Raji (cell line): Measurements from ENCODE around the gene ERCC1.
A peak's percentile ranks its signal among the peaks of the same experiment; 100 is the strongest.

Experiments used
- POLR2A ChIP-seq: IDR thresholded peaks from 2 replicates; pipeline ENCODE4 v1.6.1; 2011; ENCODE audit warnings: low read depth, low read length, control low read depth; ENCODE audit not compliant: insufficient read depth

The ERCC1 gene

DNA sequence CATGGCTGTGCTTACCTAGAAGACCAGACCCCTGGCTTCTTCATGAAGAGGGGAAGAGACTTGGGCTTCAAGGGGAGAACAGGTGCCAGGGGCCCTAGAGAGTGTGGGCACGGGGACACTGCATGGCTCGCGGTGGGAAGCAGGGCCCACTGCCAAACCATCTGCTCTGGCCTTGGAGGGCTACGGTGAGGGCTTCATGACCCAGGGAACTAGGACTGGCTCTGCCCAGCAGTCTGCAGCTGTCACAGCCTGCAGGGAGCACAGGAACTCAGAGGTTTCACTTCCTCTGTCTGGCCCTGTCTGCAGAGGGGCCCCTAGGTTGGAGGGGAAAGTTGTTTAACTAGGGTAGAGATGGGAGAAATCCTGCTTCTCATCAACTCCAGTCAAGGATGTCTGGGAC is 4.3 kb downstream of the ERCC1 start:
- TF ChIP-seq POLR2A, result 0 out of 2 replicates have a peak, but pooled peaks have one; percentile 33

DNA sequence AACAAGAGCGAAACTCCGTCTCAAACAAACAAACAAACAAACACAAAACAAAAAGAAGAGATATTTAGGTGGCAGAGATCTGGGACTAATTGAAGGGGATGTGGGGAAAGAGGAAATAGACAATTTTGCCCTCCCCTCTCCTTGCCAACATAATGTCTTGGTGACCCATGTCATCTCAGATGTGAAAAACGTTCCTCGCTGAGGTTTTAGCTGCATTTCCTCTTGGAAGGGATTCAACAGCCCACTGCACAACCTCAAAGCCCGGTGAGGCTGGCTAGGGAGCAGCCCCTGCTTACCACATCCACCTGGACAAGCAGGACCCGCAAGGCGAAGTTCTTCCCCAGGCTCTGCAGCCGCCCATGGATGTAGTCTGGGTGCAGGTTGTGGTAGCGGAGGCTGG is 4.9 kb downstream of the ERCC1 start:
- TF ChIP-seq POLR2A, result no peak

DNA sequence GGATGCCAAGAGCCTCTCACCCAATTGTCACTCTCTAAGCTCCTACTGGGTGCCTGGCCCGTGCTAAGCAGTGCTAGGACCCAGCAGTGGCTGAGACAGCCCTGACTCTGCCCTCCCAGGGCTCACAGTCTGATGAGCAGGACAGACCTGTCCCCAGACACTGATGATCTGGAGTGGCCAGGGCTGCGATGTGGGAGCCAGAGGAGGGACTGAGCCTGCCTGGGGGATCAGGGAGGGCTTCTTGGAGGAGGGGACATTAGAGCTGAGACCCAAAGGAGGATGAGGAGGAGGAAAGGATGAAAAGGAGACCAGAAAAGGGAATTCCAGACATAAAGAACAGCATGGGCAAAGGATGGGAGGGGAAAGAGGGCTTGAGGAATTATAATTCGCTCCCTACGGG is 6.6 kb downstream of the ERCC1 start:
- TF ChIP-seq POLR2A, result no peak

DNA sequence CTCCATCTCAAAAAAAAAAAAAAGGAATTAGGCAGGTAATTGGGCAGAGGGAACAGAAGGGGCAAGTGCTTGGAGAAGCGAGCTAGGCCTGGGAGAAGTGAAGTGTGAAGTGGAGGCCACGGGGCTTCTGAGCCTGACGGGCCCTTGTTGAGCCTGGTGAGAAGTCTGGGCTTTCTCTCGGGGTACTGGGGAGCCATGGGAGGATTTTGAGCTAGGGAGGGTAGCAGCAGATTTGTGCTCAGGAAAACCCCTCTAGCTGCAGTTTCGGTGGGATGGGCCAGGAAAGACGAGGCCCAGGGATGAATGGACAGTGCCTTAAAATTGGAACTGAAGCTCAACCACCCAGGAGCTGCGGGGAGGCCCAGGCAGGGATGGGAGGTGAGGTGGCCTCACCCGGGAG is 9.2 kb downstream of the ERCC1 start:
- no peak for TF ChIP-seq POLR2A

DNA sequence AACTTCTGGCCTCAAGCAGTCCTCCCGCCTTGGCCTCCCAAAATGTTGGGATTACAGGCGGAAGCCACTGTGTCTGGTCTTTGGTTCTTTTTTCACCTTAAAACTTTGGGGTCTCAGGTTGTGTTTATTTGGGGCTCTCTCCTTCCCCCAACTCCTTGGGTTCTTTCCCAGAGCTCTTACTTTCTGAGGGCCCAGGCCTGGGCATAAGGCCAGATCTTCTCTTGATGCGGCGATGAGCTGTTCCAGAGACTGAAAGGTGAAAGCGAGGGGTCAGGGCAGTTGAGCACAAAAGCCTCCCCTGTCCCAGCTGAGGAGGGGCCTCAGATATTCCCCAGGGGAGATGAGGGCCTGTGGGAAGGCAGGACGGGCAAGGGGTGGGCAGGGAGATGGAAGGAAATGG is 10.2 kb downstream of the ERCC1 start:
- TF ChIP-seq POLR2A, result no peak

DNA sequence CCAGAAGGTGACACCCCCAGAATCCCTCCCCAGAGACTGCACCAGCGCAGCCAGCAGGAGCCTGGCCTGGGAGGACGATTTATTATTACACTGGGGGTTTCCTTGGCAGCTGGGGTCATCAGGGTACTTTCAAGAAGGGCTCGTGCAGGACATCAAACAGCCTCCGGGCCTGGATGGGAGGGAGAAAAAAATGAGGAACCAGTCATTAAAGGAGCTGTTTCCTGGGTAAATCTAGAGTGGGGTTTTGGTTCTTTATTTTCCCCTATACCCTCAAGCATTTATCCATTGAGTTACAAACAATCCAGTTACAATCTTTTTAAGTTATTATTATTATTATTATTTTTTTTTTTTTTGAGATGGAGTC is 14.2 kb downstream of the ERCC1 start:
- TF ChIP-seq POLR2A, result no peak

DNA sequence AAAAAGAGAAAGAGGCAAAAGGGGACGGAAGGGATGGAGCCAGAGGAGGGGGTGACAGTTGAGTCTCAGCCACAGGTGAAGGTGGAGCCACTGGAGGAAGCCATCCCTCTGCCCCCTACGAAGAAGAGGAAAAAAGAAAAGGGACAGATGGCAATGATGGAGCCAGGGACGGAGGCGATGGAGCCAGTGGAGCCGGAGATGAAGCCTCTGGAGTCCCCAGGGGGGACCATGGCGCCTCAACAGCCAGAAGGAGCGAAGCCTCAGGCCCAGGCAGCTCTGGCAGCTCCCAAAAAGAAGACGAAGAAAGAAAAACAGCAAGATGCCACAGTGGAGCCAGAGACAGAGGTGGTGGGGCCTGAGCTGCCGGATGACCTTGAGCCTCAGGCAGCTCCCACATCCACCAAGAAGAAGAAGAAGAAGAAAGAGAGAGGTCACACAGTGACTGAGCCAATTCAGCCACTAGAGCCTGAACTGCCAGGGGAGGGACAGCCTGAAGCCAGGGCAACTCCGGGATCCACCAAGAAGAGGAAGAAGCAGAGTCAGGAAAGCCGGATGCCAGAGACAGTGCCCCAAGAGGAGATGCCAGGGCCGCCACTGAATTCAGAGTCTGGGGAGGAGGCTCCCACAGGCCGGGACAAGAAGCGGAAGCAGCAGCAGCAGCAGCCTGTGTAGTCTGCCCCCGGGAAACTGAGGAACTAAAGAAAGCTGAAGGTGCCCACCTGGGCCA is 14.7 kb downstream of the ERCC1 start:
- no peak for TF ChIP-seq POLR2A

DNA sequence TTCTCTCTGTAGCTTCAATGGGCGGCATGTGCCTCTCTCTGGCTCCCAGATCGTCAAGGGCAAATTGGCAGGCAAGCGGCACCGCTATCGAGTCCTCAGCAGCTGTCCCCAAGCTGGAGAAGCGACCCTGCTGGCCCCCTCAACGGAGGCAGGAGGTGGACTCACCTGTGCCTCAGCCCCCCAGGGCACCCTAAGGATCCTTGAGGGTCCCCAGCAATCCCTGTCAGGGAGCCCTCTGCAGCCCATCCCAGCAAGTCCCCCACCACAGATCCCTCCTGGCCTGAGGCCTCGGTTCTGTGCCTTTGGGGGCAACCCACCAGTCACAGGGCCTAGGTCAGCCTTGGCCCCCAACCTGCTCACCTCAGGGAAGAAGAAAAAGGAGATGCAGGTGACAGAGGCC is 15.6 kb downstream of the ERCC1 start:
- no peak for TF ChIP-seq POLR2A

DNA sequence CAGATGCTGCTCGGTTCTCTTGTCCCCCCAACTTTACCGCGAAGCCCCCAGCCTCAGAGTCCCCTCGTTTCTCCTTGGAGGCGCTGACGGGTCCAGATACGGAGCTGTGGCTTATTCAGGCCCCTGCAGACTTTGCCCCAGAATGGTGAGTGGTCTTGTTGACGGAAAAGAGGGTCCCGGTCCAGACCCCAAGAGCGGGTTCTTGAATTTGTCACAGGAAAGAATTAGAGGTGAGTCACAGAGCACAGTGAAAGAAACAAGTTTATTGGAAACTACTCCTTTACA is 16.7 kb downstream of the ERCC1 start:
- no peak for TF ChIP-seq POLR2A

DNA sequence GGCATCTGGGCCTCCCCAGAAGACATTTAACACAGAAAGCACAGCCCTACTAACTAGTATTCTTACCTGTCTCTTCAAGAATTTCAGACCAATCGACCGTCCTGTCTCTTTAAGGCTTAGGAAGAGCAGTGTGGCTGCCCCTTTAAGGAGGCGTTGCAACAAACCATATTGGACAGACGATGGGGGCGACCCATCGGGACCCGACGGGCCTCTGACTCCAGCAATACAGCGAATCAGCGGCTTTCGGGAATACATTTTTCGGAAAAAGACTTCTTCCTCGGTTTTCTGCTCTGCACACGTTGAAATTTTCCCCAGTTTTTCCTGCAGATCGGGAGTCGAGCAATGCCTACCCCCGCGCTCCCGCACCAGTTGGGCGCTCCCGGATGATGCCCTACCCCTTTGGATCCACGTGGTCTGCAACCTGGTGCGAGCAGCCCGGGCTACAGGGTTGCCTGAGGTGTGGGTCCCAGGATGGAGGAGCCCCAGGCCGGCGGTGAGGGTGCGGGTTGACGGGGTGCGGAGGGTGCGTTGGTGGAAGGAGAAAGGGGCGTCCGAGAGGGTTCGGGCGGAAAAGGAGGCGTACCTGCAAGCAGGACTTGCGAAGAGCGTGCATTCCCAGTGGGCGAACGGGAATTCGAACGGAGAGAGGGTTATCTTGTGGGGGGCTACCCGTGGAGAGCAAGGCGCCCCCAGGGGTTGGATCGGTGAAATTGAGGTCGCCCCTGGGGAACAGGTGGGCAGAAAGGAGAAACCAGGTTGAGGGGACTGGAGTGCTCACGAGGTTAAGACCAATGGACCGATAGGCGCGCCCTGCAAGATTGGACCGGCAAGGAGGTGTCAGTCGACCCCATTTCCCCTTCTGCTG is 17.3 kb downstream of the ERCC1 start, which contains the start of gene POLR1G:
Gene POLR1G (plus strand): TSS at position 419 of the 865 bp plus-strand sequence. CDS start 53 bp downstream, at position 472.
- TF ChIP-seq POLR2A, result peak; percentile 80

DNA sequence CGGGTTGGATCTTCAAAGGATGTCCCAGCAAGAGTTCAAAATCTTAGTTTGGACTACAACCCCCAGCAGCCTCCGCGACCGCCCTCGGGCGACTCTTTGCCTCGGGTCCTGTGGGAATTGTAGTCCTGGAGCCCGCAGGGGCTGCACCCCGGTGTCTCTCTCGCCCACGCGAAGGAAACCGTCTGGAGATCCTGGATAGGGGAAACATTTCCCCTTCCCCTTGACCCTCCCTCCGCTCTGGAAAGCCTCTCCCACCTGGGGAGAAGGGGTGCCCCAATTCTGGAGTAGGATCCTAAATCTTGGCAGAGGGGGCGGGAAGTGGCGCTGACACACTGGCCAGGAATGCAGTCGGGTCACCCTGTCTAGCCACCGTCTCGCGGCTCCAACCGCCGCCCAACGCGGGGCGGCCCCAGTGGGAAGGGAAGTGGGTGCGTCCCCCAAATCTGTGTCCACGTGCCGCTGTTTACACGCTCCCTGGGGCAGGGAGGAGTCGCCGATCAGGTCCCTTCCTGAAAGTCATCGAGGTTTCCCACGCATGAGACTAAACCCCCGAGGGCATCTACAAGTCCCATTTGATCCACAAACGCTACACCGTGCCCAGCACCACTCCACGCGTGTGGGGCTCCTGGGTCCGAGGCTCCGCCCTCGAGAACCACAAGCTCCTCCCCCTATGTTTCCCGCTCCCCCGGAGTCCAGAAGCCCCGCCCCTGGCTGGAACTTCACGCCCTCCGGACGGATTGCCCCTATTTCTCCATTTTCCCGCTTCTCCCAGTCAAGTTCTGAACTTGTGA is 18.1 kb downstream of the ERCC1 start:
- TF ChIP-seq POLR2A, result peak; percentile 92

DNA sequence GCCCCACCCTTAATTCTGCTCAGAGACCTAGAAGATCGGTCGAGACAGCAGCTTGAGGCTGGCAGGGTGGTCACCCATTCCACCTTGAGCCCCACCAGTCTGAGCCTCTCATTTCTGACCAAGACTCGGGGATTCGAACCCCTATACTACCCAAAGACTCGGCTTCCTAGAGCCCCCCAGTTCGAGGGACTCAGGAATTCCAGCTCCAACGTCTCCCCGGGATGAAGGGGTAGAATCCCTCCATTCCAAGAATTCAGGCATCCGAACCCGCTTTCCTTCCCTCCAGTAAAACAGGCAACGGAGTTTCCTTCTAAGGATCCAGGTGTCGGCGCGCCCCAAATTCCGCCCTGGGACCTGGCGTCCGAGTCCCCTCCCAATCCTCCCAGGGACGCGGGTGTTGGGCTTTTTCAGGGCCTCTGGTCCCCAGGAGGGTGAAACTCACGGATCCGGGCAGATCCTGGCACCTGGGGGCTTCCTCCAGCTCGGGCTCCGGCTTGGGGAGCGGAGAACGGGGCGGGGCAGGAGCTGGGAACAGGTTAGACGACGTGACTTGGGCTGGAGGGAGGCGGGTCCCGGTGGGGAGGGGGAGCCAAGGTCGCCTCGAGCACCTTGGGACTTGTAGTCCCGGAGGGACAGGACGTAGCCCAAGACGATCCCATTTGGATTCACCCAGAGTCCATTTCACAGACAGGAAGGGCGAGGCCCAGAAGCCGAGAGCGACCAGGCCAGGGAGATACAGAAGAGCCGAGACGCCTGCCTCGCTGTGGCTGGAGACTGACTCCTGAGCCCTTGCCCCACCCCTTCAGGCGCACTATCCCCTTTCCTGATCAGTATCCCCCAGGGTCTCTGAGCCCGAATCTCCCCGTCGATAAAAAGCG is 18.9 kb downstream of the ERCC1 start, which contains the start of gene PPP1R13L:
Gene PPP1R13L (minus strand): TSS at position 513 of the 878 bp plus-strand sequence. CDS start 6,751 bp downstream, outside the sequence.
- TF ChIP-seq POLR2A, result no peak

DNA sequence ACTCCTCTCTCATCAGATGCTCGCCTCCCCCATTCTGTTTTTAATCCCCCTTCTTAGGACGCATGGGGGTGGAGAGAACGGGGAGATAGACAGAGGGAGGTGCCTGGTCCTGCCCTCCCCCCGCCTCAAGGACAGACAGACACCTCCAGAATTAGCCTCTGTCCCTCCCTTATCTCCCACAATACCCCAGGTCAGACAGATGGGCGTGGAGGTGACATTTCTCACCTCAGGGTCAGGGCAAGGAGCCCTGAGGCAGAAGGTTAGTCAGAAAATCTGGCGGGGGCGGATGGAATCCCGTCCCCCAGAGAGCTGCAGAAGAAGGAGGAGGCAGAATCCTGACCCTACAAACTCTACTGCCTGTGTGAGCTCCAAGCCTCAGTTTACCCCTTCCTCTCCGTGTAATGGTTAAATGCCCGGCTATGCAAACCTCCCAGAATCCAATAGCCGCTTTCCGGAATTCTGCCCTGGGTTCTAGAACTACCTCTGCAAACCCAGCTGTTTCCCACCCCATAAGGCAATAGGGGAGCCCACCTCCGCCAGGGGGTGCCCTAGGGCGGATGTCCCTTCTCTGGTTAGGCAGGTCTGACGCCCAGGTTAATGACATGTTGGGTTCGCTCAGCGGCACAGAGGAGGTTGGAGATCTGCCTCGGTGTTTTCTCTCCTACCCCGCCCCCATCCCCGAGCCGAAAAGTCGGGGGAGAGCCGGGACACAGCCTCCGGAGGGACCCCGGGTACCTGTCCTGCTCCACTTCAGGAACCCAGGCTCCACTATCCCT is 19.7 kb downstream of the ERCC1 start:
- TF ChIP-seq POLR2A, result no peak

DNA sequence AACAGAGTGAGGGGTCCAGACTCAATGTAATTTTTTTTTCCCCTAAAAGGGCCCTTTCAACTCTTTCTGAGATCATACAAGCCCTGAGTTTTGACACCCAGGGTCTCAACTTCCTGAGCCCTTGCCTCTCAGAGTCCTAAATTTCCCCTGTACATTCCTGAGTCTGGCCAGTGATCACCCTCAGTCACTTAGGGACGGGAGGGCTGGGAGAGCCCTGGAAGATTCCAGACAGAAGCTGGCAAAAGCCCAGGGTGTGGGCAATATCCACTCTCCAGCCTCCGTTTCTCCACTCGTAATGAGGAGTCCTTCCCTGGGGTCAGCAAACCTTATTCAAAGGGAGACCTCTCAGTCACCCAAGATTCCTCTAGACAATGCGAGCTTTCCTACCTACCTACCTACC is 20.4 kb downstream of the ERCC1 start:
- TF ChIP-seq POLR2A, result no peak
